GM12872 (cell line): ENCODE data around the gene WWC2.

ENCODE experiments used
- CTCF ChIP-seq: IDR thresholded peaks from 3 replicates; pipeline ENCODE4 v1.5.1; 2011; ENCODE audit warnings: low read depth, mild to moderate bottlenecking, low read length, moderate library complexity; ENCODE audit not compliant: insufficient read depth

WWC2 gene

DNA sequence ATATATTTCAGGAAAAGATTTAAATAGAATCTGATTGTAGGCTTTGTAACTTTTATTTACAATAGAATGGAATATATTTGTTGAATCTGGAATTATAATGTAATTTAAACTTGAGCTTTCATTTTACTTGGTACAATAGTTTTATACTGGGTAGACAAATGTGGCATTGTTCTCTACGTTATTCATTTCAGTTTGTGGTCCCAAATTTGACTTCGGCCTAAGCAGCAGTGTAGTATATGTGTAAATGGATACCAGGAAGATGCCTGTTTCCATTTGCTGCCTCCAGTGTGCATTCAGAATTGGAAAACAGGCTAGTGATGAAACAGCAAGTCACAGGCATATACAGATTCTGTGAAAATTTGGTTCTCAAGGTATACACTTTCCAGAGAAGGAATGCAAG lies 143.2 kb downstream of the WWC2 start:
- no peak for TF ChIP-seq CTCF

- TF ChIP-seq CTCF, result no peak
Observed at GRCh38 chr4:183244019-183244418, 145.0 kb downstream of the WWC2 start.

- no peak for TF ChIP-seq CTCF
Observed at GRCh38 chr4:183244506-183244905, 145.4 kb downstream of the WWC2 start.

DNA sequence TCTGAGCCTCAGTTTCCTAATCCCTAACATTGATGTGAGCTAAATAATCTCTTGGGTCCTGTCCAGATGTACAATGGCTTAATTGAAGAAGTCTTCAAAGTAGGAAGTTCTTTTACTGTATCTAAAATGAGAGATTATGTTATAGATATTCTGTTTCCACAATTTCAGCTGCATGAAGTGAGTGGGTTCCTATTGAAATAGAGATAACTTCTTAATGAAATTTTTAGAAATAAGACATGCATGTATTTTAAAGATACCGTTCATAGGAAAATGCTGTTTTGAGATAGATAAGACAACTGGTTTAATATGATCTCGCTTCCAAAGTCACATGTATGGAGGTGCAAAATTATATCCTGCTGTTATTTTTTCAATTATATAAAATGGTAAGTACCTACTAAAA lies 149.1 kb downstream of the WWC2 start:
- TF ChIP-seq CTCF, result no peak

GRCh38 chr4:183249854-183250253 lies 150.8 kb downstream of the WWC2 start:
- peak; percentile 45; the same call in 2 of the 3 replicates for TF ChIP-seq CTCF

DNA sequence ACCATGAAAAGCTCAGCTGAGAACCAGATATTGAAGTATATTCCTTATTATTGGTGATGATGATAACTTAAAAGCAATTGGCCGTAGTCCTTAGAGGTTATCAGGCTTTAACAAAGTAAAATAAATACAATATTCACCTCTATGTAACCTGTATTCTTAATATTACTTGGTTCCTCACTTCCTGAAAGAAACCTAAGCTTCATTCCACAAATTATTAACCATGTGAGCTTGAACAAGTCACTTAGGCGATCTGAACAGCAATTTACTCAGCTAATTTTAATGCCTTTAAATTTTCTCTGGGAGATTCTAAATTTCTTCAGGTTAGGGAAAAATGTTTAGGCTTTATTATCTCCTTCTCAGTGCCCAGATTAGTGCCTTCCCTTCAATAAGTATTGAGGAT lies 151.8 kb downstream of the WWC2 start:
- TF ChIP-seq CTCF, result no peak

DNA sequence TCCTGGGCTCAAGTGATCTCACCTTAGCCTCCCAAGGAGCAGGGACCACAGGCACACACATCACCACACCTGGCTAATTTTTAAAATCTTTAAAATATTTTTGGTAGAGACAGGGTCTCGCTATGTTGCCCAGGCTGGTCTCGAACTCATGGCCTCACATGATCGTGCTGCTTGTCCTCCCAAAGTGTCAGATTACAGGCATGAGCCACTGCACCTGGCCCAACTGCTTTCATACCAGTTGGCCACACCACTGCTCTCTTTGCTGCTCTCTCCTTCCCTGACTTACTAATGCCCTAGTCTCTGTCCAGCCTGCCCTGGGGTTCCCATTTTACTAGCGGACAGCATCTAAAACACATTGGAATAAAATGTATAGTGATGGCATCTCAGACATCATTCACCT lies 153.9 kb downstream of the WWC2 start:
- TF ChIP-seq CTCF, result no peak

GRCh38 chr4:183253451-183253850 lies 154.4 kb downstream of the WWC2 start:
- TF ChIP-seq CTCF, result no peak
